ENCODE measurements around the gene RAET1G.

GRCh38 chr6:149938571-149939355, 15.8 kb upstream of the RAET1G start:
- TF ChIP-seq POLR2A (IDR thresholded peaks at IDR 0.05) (no peak), CTCF (IDR thresholded peaks at IDR 0.05 in 4 of 5, conservative IDR thresholded peaks at IDR 0.05 in 1 of 5) (no peak)

Data from gastrocnemius medialis (tissue), 4 donors.